ENCODE data around the gene SLC5A6.
A peak's percentile ranks its signal among the peaks of the same experiment; 100 is the strongest.

The SLC5A6 gene

GRCh38 chr2:27236136-27236535 is 24.1 kb upstream of the SLC5A6 start:
- DNase-seq = no peak

- no peak for DNase-seq
Measured at GRCh38 chr2:27233341-27233740, 21.3 kb upstream of the SLC5A6 start.

- DNase-seq = no peak
Measured at GRCh38 chr2:27231921-27232320, 19.9 kb upstream of the SLC5A6 start.

GRCh38 chr2:27227501-27227900 is 15.4 kb upstream of the SLC5A6 start:
- no peak for DNase-seq

- DNase-seq = no peak
Measured at GRCh38 chr2:27225526-27225925, 13.5 kb upstream of the SLC5A6 start.

- DNase-seq = no peak
Measured at GRCh38 chr2:27223416-27223815, 11.3 kb upstream of the SLC5A6 start.

- DNase-seq = no peak
Measured at GRCh38 chr2:27222407-27222806, 10.3 kb upstream of the SLC5A6 start.

- no peak for DNase-seq
Measured at GRCh38 chr2:27221166-27221565, 9.1 kb upstream of the SLC5A6 start.

GRCh38 chr2:27220091-27220490 is 8.0 kb upstream of the SLC5A6 start:
- no peak for DNase-seq

- DNase-seq = no peak
Measured at GRCh38 chr2:27219091-27219490, 7.0 kb upstream of the SLC5A6 start.

- no peak for DNase-seq
Measured at GRCh38 chr2:27218614-27219013, 6.5 kb upstream of the SLC5A6 start.

GRCh38 chr2:27217173-27218121 is 5.4 kb upstream of the SLC5A6 start, which contains the start of gene CAD:
Gene CAD, plus strand, starts transcription at chr2:27217369. Its CDS starts 183 bp downstream, at chr2:27217552.
- DNase-seq = peak; percentile 79

GRCh38 chr2:27216416-27217137 is 4.5 kb upstream of the SLC5A6 start:
- DNase-seq = no peak

- DNase-seq = no peak
Measured at GRCh38 chr2:27214941-27215340, 2.9 kb upstream of the SLC5A6 start.

- DNase-seq = peak; percentile 54
Measured at GRCh38 chr2:27212626-27213471, 781 bp upstream of the SLC5A6 start.

- no peak for DNase-seq
Measured at GRCh38 chr2:27211241-27211942, 676 bp downstream of the SLC5A6 start.

- no peak for DNase-seq
Measured at GRCh38 chr2:27209621-27210401, 2.3 kb downstream of the SLC5A6 start.

- DNase-seq = no peak
Measured at GRCh38 chr2:27208486-27209050, 3.5 kb downstream of the SLC5A6 start.

GRCh38 chr2:27206346-27206745 is 5.7 kb downstream of the SLC5A6 start:
- no peak for DNase-seq

- DNase-seq = no peak
Measured at GRCh38 chr2:27205206-27205605, 6.9 kb downstream of the SLC5A6 start.

GRCh38 chr2:27204566-27204965 is 7.5 kb downstream of the SLC5A6 start:
- no peak for DNase-seq

Measured in effector CD4-positive, alpha-beta T cell (primary cell).